ENCODE results near the gene RAB22A. TPM values are rescaled to one million over a fixed set of nuclear protein-coding genes. Genes with fewer than 3 reads are reported as not detected.
A peak's percentile ranks its signal among the peaks of the same experiment; 100 is the strongest.

Gene RAB22A
- total RNA-seq, 2 experiments from 2014 or later, result 9.3 TPM

DNA sequence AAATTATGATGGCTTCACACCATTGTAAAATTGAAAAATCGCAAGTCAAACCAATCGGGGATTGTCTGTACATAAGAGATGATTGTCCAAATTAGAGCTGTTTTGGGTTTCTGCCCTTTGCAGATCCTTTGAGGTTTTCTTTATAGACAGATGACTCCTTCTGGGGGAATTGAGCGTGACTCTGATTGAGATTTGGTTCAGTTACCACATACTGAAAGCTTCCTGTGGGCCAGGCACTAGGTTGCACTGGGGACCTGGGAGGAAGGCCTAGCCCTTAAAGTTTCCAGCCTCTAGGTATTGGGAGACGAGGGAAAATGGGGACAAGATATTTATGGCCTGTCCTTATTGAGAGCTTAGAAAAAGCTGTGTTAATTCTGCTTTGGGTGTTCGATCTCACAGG is 88.7 kb downstream of the RAB22A start:
- CTCF ChIA-PET, result interaction anchor here (1.0 to 1.3 kb wide), 2 partner anchors 9 to 10 kb away, joined by 3 to 4 read pairs; partner anchors contain the start of gene VAPB
- Mint-ChIP-seq H3K9me3 (ENCODE audit: low read depth) (no peaks in the 10 kb centered on the region), H3K27me3 (no peaks in the 10 kb centered on the region), H3K4me3 (no peak overlapping the region), H3K4me1 (peaks cover 63% of the 10 kb centered on the region), H3K36me3 (ENCODE audit: low read depth) (peaks cover 37% of the 10 kb centered on the region), H3K27ac (peak overlapping the region; percentile 34)
- POLR2A ChIA-PET, result interaction anchor here (0.6 kb wide), 1 partner anchor 10 kb away, joined by 4 read pairs; no protein-coding TSS in a partner anchor
- DNase-seq (no peak), ATAC-seq (peak; percentile 28)
- intact Hi-C loops (cut with DNase I, micrococcal nuclease), result no loop called here

DNA sequence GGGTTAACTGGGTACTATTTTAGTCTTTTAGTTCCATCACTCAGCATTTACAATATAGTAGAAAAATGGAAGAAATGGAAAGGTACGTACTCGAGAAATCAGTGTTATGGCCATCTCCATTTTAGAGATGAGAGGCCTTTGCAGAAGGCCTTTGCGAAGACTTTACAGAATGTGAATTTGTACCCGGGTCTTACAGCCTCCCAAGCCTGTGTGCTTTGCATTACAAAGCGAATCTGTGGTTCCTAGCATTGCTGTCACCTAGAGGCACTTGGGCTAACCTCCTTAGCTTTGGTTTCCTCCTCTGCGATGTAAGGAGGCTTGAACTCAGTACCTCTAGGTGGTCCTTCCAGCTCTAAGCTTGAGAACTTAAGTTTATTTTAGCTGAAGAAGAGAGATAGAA is 90.4 kb downstream of the RAB22A start:
- peak overlapping the region; percentile 27 for H3K27ac Mint-ChIP-seq
- intact Hi-C loops (cut with DNase I, micrococcal nuclease), result loop anchor here (5.0 to 10.0 kb wide), 2 partner anchors 48 to 755 kb away; no protein-coding TSS in a partner anchor
- DNase-seq (no peak), ATAC-seq (no peak)
- no peaks in the 10 kb centered on the region for H3K9me3 Mint-ChIP-seq (ENCODE audit: low read depth)
- CTCF ChIA-PET, result interaction anchor here (0.6 to 1.2 kb wide), 6 partner anchors 25 to 164 kb away, joined by 3 to 4 read pairs (median 3); no protein-coding TSS in a partner anchor
- H3K4me1 Mint-ChIP-seq, result peaks cover 50% of the 10 kb centered on the region
- H3K36me3 Mint-ChIP-seq (ENCODE audit: low read depth), result peaks cover 25% of the 10 kb centered on the region
- H3K4me3 Mint-ChIP-seq, result no peak overlapping the region
- POLR2A ChIA-PET, result no interaction called here
- H3K27me3 Mint-ChIP-seq, result no peaks in the 10 kb centered on the region

DNA sequence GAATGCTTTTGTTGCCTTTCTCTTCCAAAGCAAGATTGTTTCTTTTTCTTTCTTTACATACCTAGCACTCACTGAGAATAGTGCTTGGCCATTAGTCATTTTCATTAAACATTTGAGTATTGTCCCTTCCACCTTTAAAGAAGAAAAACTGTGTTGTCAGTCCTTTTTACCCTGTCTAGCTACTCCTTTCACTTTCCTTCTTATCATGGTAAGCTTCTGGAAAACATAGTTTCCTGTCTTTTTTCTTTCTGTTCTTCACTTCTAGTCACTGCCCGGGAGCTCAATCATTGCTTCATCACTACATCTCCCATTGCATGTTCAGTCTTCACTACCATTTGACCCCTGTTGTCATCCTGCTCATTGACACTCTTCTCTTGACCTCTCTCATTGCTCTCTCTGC is 91.6 kb downstream of the RAB22A start:
- DNase-seq (no peak), ATAC-seq (peak; percentile 52)
- POLR2A ChIA-PET, result no interaction called here
- Mint-ChIP-seq H3K36me3 (ENCODE audit: low read depth) (peaks cover 19% of the 10 kb centered on the region), H3K27me3 (no peaks in the 10 kb centered on the region), H3K4me3 (no peak overlapping the region), H3K4me1 (peaks cover 39% of the 10 kb centered on the region), H3K27ac (no peak overlapping the region), H3K9me3 (ENCODE audit: low read depth) (no peaks in the 10 kb centered on the region)
- intact Hi-C loops (cut with DNase I, micrococcal nuclease), result loop anchor here (5.0 to 10.0 kb wide), 2 partner anchors 49 to 754 kb away; no protein-coding TSS in a partner anchor
- CTCF ChIA-PET, result interaction anchor here (0.6 kb wide), 1 partner anchor 177 kb away, joined by 6 read pairs; no protein-coding TSS in a partner anchor

DNA sequence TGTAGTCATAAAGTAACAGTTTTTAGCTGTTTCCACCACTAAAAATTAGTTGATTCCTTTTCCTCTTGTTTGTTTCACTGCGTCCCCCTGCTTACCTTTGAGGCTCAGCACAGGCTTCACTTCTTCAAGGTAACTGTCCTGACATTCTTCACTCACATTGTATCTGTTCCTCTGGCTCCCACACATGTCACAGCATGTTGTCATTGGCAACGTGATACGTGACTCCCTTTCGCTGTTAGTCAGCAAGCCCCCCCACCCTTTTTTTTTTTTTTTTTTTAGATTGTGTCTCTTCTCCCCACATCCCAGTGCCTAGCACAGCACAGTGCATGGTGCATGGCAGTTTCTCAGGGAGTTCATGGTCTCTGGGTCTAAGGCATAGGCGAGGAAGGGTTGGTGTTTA is 92.8 kb downstream of the RAB22A start:
- no peaks in the 10 kb centered on the region for H3K9me3 Mint-ChIP-seq (ENCODE audit: low read depth)
- ATAC-seq (peak; percentile 48), DNase-seq (peak; percentile 26)
- ChIA-PET CTCF (interaction anchor here (0.7 kb wide), 1 partner anchor 37 kb away, joined by 3 read pairs; no protein-coding TSS in a partner anchor), POLR2A (interaction anchor here (0.9 kb wide), 1 partner anchor 14 kb away, joined by 3 read pairs; no protein-coding TSS in a partner anchor)
- no peaks in the 10 kb centered on the region for H3K27me3 Mint-ChIP-seq
- H3K4me1 Mint-ChIP-seq, result peaks cover 30% of the 10 kb centered on the region
- no peak overlapping the region for H3K4me3 Mint-ChIP-seq
- H3K27ac Mint-ChIP-seq, result no peak overlapping the region
- intact Hi-C loops (cut with DNase I, micrococcal nuclease), result loop anchor here (5.0 to 10.0 kb wide), 2 partner anchors 50 to 752 kb away; no protein-coding TSS in a partner anchor
- peaks cover 15% of the 10 kb centered on the region for H3K36me3 Mint-ChIP-seq (ENCODE audit: low read depth)

DNA sequence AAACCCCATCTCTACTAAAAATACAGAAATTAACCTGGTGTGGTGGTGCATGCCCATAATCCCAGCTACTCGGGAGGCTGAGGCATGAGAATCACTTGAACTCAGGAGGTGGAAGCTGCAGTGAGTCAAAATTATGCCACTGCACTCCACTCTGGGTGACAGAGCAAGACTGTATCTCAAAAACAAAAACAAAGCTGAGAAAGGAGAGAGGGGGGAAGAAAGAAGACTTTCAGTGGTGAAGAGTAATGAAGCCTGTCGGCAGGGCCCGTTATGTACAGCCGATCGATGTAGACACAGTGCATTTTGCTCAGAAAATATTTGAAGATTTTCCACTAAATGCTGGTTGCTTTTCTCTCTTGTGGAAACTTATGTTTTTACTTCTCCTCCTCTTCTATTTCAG is 93.3 kb downstream of the RAB22A start:
- Mint-ChIP-seq H3K4me3 (no peak overlapping the region), H3K9me3 (ENCODE audit: low read depth) (no peaks in the 10 kb centered on the region), H3K4me1 (peaks cover 30% of the 10 kb centered on the region), H3K27me3 (no peaks in the 10 kb centered on the region), H3K27ac (no peak overlapping the region), H3K36me3 (ENCODE audit: low read depth) (peaks cover 15% of the 10 kb centered on the region)
- ChIA-PET POLR2A (interaction anchor here (0.9 kb wide), 1 partner anchor 14 kb away, joined by 3 read pairs; no protein-coding TSS in a partner anchor), CTCF (interaction anchor here (0.7 to 1.0 kb wide), 2 partner anchors 14 to 38 kb away, joined by 3 read pairs; partner anchors contain the start of gene VAPB)
- no peak for DNase-seq
- ATAC-seq, result peak; percentile 21
- intact Hi-C loops (cut with DNase I, micrococcal nuclease), result loop anchor here (5.0 to 10.0 kb wide), 2 partner anchors 51 to 752 kb away; no protein-coding TSS in a partner anchor

DNA sequence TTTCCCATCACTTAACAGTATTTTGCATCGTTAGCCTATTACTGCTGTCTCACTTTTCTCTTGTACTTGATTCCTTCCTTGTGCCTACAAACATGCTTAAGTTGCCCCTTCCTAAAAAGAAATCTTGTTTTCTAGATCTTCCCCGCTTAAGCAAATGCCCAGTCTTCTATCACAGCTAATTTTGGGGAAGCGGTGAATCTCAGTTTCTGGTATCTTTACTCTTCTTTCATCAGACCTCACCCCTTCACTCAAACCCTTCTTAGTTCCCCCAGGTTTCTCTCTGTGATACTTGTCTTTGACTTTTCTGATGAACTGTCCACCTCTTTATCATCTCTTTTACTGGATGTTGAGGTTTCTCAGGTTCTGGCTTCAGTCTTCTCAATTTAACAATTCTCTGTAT is 93.8 kb downstream of the RAB22A start:
- H3K4me1 Mint-ChIP-seq, result peaks cover 30% of the 10 kb centered on the region
- no peak for DNase-seq
- no peak for ATAC-seq
- no peaks in the 10 kb centered on the region for H3K9me3 Mint-ChIP-seq (ENCODE audit: low read depth)
- H3K4me3 Mint-ChIP-seq, result no peak overlapping the region
- peaks cover 11% of the 10 kb centered on the region for H3K36me3 Mint-ChIP-seq (ENCODE audit: low read depth)
- no peak overlapping the region for H3K27ac Mint-ChIP-seq
- H3K27me3 Mint-ChIP-seq, result no peaks in the 10 kb centered on the region
- POLR2A ChIA-PET, result interaction anchor here (0.9 kb wide), 1 partner anchor 15 kb away, joined by 3 read pairs; no protein-coding TSS in a partner anchor
- CTCF ChIA-PET, result interaction anchor here (1.0 kb wide), 1 partner anchor 14 kb away, joined by 3 read pairs; the partner anchor contains the start of gene VAPB
- intact Hi-C loops (cut with DNase I, micrococcal nuclease), result loop anchor here (5.0 to 10.0 kb wide), 2 partner anchors 51 to 752 kb away; no protein-coding TSS in a partner anchor

DNA sequence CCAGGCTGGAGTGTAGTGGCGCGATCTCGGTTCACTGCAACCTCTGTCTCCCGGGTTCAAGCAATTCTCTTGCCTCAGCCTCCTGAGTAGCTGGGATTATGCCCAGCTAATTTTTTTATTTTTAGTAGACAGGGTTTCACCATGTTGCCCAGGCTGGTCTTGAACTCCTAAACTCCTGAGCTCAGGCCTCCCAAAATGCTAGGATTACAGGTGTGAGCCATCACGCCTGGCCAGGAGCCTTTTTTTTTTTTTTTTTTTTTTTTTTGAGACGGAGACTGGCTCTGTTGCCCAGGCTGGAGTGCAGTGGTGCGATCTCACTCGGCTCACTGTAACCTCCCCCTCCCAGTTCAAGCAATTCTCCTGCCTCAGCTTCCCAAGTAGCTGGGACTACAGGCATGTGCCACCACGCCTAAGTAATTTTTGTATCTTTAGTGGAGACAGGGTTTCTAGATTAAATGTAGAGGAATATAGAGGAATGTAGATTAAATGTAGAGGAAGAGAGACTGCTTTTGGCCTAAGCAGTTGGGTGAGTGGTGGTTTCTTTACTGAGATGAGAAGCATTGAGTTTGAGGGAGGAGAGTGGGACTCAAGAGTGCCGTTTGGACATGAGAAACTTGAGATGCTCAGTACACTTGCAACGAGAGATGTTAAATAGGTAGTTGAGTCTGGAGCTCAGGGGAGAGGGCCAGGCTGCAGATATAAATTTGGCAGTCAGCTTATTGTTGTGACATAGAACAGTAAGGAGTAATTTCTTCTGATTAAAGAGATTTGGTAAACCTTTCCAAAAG is 96.2 kb downstream of the RAB22A start:
- Mint-ChIP-seq H3K27me3 (no peaks in the 10 kb centered on the region), H3K36me3 (ENCODE audit: low read depth) (peaks cover 2% of the 10 kb centered on the region), H3K4me1 (peaks cover 32% of the 10 kb centered on the region), H3K4me3 (no peak overlapping the region), H3K27ac (no peak overlapping the region), H3K9me3 (ENCODE audit: low read depth) (no peaks in the 10 kb centered on the region)
- ChIA-PET CTCF (interaction anchor here (0.7 to 1.9 kb wide), 5 partner anchors 9 to 196 kb away, joined by 3 to 8 read pairs (median 4); no protein-coding TSS in a partner anchor), POLR2A (no interaction called here)
- ATAC-seq, result no peak
- no peak for DNase-seq
- intact Hi-C loops (cut with DNase I, micrococcal nuclease), result loop anchor here (5.0 to 10.0 kb wide), 6 partner anchors 37 to 749 kb away; partner anchors contain the start of genes RAB22A (in 1 of the 2) and STX16 (in 1 of the 2)

DNA sequence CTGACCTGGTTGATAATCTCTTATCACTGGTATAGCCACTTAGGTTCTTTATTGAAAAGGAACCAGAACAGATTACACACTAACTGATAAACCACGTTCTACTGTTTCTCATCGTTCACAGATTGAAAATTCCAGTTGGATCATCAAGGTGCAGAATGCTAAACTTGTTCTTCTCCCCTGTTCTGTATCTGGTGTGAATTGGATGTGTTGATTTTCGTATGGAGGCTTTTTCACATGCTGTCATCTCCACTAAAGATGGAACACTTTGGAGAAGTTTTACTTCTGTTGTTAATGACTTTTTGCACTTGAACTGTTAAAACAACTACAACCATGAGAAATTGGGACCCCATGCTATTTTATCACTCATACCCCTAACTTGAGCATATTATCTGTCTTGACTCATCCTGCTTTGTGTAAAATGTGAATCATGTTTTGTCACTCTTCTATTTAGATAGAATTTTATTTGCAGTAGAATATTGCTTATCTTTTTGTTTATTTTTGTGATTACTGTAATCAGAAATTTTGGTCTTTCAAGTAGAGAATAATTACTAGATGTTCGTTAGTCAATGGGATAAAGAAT is 97.0 kb downstream of the RAB22A start:
- ChIA-PET CTCF (interaction anchor here (0.6 to 1.6 kb wide), 3 partner anchors 10 to 153 kb away, joined by 3 to 8 read pairs (median 3); no protein-coding TSS in a partner anchor), POLR2A (no interaction called here)
- Mint-ChIP-seq H3K27me3 (no peaks in the 10 kb centered on the region), H3K4me1 (peaks cover 32% of the 10 kb centered on the region), H3K36me3 (ENCODE audit: low read depth) (peaks cover 2% of the 10 kb centered on the region), H3K9me3 (ENCODE audit: low read depth) (no peaks in the 10 kb centered on the region), H3K27ac (peak overlapping the region; percentile 32), H3K4me3 (no peak overlapping the region)
- ATAC-seq, result no peak
- DNase-seq, result no peak
- intact Hi-C loops (cut with DNase I, micrococcal nuclease), result loop anchor here (5.0 to 10.0 kb wide), 6 partner anchors 36 to 748 kb away; partner anchors contain the start of genes RAB22A (in 1 of the 2) and STX16 (in 1 of the 2)

DNA sequence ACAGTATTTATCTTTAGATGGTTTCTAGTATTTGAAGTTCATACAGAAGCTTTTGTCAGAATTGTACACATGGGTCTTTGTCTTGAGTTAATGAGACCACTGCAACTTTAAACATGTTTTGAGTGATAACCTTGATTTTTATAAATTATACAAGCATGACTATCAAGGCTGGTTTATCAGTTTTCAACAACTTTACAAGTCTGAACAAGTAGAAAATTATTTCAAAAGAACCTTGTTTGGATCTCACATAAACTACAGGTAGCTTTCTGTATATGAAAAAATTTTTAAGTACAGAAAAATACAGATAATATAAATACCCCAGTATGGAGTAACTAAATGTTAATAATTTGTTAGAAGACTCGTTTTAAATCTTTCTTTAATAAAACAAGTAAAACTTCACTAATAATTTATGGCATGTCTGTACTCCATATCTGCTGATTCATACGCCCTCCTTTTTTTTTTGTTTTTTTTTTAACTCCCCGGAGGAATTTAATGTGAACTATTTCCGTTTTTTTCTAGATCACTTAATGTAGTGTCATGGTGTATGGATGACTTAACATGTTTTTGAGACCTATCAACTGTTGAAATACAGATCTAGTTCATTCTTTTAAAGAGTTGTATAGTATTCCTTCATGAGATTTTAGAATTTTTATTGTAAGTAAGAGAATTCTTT is 97.8 kb downstream of the RAB22A start:
- Mint-ChIP-seq H3K9me3 (ENCODE audit: low read depth) (no peaks in the 10 kb centered on the region), H3K36me3 (ENCODE audit: low read depth) (peaks cover 3% of the 10 kb centered on the region), H3K4me1 (peaks cover 32% of the 10 kb centered on the region), H3K27me3 (no peaks in the 10 kb centered on the region), H3K4me3 (no peak overlapping the region), H3K27ac (peak overlapping the region; percentile 87)
- CTCF ChIA-PET, result interaction anchor here (0.6 to 0.7 kb wide), 3 partner anchors 11 to 463 kb away, joined by 3 to 4 read pairs (median 3); no protein-coding TSS in a partner anchor
- no peak for DNase-seq
- intact Hi-C loops (cut with DNase I, micrococcal nuclease), result loop anchor here (5.0 to 10.0 kb wide), 6 partner anchors 35 to 747 kb away; partner anchors contain the start of genes RAB22A (in 1 of the 2) and STX16 (in 1 of the 2)
- POLR2A ChIA-PET, result interaction anchor here (1.3 kb wide), 1 partner anchor 18 kb away, joined by 4 read pairs; the partner anchor contains the start of gene VAPB
- no peak for ATAC-seq

DNA sequence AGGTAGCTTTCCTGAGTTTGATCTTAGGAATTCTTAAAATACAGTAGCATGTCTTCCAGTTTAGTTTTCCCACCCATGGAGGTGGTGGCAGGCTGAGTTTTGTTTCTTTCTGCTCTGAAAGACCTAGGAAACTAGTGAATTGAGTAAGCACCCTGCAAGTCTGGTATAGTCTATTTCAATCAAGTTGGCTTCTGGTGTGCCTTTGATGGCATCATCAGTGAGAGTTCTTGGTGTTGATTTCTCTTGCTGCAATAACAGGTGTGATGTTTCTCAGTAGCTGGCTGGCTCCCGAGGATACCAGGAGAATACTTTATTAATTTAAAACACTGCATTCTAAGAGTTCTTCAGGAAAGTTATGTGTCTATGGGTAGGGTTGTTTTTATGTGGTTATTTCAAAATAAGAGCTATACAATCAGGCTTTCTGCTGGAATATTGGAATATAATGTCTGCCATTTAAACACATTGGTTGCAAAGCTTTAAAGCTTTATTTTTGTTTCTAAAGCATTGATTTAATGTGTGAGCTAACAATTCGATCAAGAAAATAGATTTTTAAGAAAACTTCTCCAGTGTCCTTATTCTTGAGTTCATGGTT is 98.5 kb downstream of the RAB22A start:
- Mint-ChIP-seq H3K36me3 (ENCODE audit: low read depth) (peaks cover 3% of the 10 kb centered on the region), H3K27me3 (no peaks in the 10 kb centered on the region), H3K4me3 (peak overlapping the region; percentile 36), H3K27ac (peak overlapping the region; percentile 87), H3K9me3 (ENCODE audit: low read depth) (no peaks in the 10 kb centered on the region), H3K4me1 (peaks cover 32% of the 10 kb centered on the region)
- DNase-seq (peak; percentile 54), ATAC-seq (peak; percentile 90)
- ChIA-PET CTCF (interaction anchor here (1.1 kb wide), 1 partner anchor 9 kb away, joined by 4 read pairs; no protein-coding TSS in a partner anchor), POLR2A (interaction anchor here (0.5 to 1.3 kb wide), 3 partner anchors 10 to 232 kb away, joined by 3 to 4 read pairs (median 4); partner anchors contain the start of gene VAPB)
- intact Hi-C loops (cut with DNase I, micrococcal nuclease), result loop anchor here (1.0 to 10.0 kb wide), 7 partner anchors 19 to 747 kb away; partner anchors contain the start of genes RAB22A (in 1 of the 2), STX16 (in 1 of the 2) and VAPB (in 1 of the 2)

Measured in activated CD4-positive, alpha-beta T cell treated with anti-CD3 and anti-CD28 coated beads for 36 hours (primary cell).